ENCODE data around the gene RELT. TPM values are rescaled to one million over a fixed set of nuclear protein-coding genes. Genes with fewer than 3 reads are reported as not detected.

Gene RELT
- total and polyA plus RNA-seq, 2 of the 13 experiments (the other 11 are each of a cell fraction or from before 2014, with no cell fraction given) = 2.5 to 4.7 TPM

GRCh38 chr11:73412308-73412707 is 36.1 kb downstream of the RELT start:
- Histone ChIP-seq H3K4me3 (replicated peaks in 1 of 3; ENCODE audit: insufficient read depth in 1 of 3, low read depth in 2 of 3, low read length in 3 of 3) (no peak overlapping the region), H4K20me1 (ENCODE audit: insufficient read depth, low read length) (no peaks in the 10 kb centered on the region), H3K4me2 (ENCODE audit: low read depth, low read length) (no peak overlapping the region), H3K9ac (ENCODE audit: insufficient read depth, low read depth, low read length) (no peak overlapping the region), H3K27me3 (ENCODE audit: control insufficient read depth in 1 of 2, insufficient read depth in 2 of 2, low read length in 2 of 2) (no peaks in the 10 kb centered on the region), H3K4me1 (ENCODE audit: insufficient read depth, low read length) (peaks cover 23% of the 10 kb centered on the region), H2AFZ (ENCODE audit: low read length) (no peak overlapping the region), H3K36me3 (replicated peaks in 1 of 2; ENCODE audit: control insufficient read depth in 1 of 2, insufficient read depth in 2 of 2, low read length in 2 of 2) (peaks cover 7 to 17% of the 10 kb centered on the region in 2 experiments), H3K9me3 (ENCODE audit: low read length) (no peaks in the 10 kb centered on the region), H3K27ac (ENCODE audit: extremely low read length, insufficient read depth, low read length) (no peak overlapping the region), H3K79me2 (ENCODE audit: insufficient read depth, low read length) (no peaks in the 10 kb centered on the region)
- POLR2A ChIA-PET = no interaction called here
- intact Hi-C loops (cut with micrococcal nuclease; ENCODE audit: unreplicated experiment) = no loop called here
- DNase-seq (ENCODE audit: low spot score) = no peak
- in situ Hi-C loops (cut with HindIII; ENCODE audit: extremely low pct_ligation_motif_present, low pct_unique_long_range_greater_than_20kb) = no loop called here
- FAIRE-seq = no peak
- 56% methylated on average over 3 of the region's 3 CpGs for WGBS (ENCODE audit: low lambda C conversion rate)
- no TSS peak for BruUV-seq (replicated peaks)
- no peak for ATAC-seq
- CTCF ChIA-PET (ENCODE audit: low intra/inter-chr PET ratio, low total read pairs) = no interaction called here
- TF ChIP-seq GMEB1 (CRISPR knock-in tag; IDR thresholded peaks at IDR 0.05; ENCODE audit: borderline replicate concordance) = no peak
- TF ChIP-seq EED (CRISPR knock-in tag; IDR thresholded peaks at IDR 0.05) = no peak
- no peak for TF ChIP-seq DDIT3 (CRISPR knock-in tag; IDR thresholded peaks at IDR 0.05)
- no peak for TF ChIP-seq ZNF441 (CRISPR knock-in tag; IDR thresholded peaks at IDR 0.05; ENCODE audit: borderline replicate concordance)
- no peak for TF ChIP-seq ZNF609 (CRISPR knock-in tag; IDR thresholded peaks at IDR 0.05; ENCODE audit: borderline replicate concordance)
- TF ChIP-seq HIVEP1 (CRISPR knock-in tag; IDR thresholded peaks at IDR 0.05) = no peak
- no peak for TF ChIP-seq ELF4 (CRISPR knock-in tag; IDR thresholded peaks at IDR 0.05; ENCODE audit: borderline replicate concordance)
- TF ChIP-seq, protein P1, sequence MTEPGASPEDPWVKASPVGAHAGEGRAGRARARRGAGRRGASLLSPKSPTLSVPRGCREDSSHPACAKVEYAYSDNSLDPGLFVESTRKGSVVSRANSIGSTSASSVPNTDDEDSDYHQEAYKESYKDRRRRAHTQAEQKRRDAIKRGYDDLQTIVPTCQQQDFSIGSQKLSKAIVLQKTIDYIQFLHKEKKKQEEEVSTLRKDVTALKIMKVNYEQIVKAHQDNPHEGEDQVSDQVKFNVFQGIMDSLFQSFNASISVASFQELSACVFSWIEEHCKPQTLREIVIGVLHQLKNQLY (CRISPR knock-in tag; IDR thresholded peaks at IDR 0.05) = no peak
- TF ChIP-seq MTF2 (CRISPR knock-in tag; IDR thresholded peaks at IDR 0.05; ENCODE audit: borderline replicate concordance) = no peak
- no peak for TF ChIP-seq HNRNPL (IDR thresholded peaks at IDR 0.05; ENCODE audit: low read depth, low read length)
- TF ChIP-seq AGO1 (IDR thresholded peaks at IDR 0.05; ENCODE audit: low read depth, low read length, poor library complexity, severe bottlenecking) = no peak
- no peak for TF ChIP-seq XRCC5 (optimal IDR thresholded peaks at IDR 0.05; ENCODE audit: low read length)
- TF ChIP-seq ZNF337 (CRISPR knock-in tag; IDR thresholded peaks at IDR 0.05; ENCODE audit: borderline replicate concordance, low read depth) = no peak
- no peak for TF ChIP-seq FLYWCH1 (CRISPR knock-in tag; IDR thresholded peaks at IDR 0.05)
- TF ChIP-seq AGO2 (optimal IDR thresholded peaks at IDR 0.05; ENCODE audit: low read depth, low read length) = no peak
- TF ChIP-seq ZIK1 (CRISPR knock-in tag; IDR thresholded peaks at IDR 0.05; ENCODE audit: borderline replicate concordance, low read depth) = no peak
- no peak for TF ChIP-seq ZNF430 (CRISPR knock-in tag; IDR thresholded peaks at IDR 0.05)
